Brain microvascular endothelial cell (primary cell): ENCODE results near the gene C10orf105.

Experiments
- DNase-seq: peaks from one replicate; pipeline ENCODE4 v3.0.0-alpha.2; 2020
- H3K27ac ChIP-seq: fragments of 250-450 bp; sonication (Bioruptor Pico); 2 replicates; pipeline ENCODE4 v1.5.1; 2020; ENCODE audit warnings: mild to moderate bottlenecking, moderate library complexity
- H3K27me3 ChIP-seq: fragments of 250-450 bp; sonication (Bioruptor Pico); replicated peaks from 2 replicates; pipeline ENCODE4 v1.5.1; 2020; ENCODE audit warnings: mild to moderate bottlenecking
- H3K36me3 ChIP-seq: fragments of 250-450 bp; sonication (Bioruptor Pico); replicated peaks from 2 replicates; pipeline ENCODE4 v1.5.1; 2020; ENCODE audit warnings: mild to moderate bottlenecking
- H3K4me3 ChIP-seq: 2 replicates; pipeline ENCODE4 v1.5.1; 2011; ENCODE audit warnings: low read depth, mild to moderate bottlenecking, control low read depth, low read length, moderate library complexity
- CTCF ChIP-seq: IDR thresholded peaks from 2 replicates; pipeline ENCODE4 v1.5.1; 2011; ENCODE audit warnings: low read depth, mild to moderate bottlenecking, moderate library complexity, low read length, control low read depth, inconsistent platforms; ENCODE audit errors: missing control alignments
- in situ Hi-C: cut with HindIII; loops from 2 replicates; pipeline ENCODE4 v1.10.0; 2017; ENCODE audit warnings: low sequenced_read_pairs, low pct_ligation_motif_present

C10orf105 gene

GRCh38 chr10:71756311-71757191 is 37.0 kb upstream of the C10orf105 start:
- no peak overlapping the region for H3K4me3 ChIP-seq
- no peak for DNase-seq
- peaks cover 4% of the 10 kb centered on the region for H3K36me3 ChIP-seq
- H3K27ac ChIP-seq, result no peak overlapping the region
- in situ Hi-C loops, result no loop called here
- no peaks in the 10 kb centered on the region for H3K27me3 ChIP-seq
- TF ChIP-seq CTCF, result no peak

GRCh38 chr10:71755179-71755879 is 35.8 kb upstream of the C10orf105 start:
- no peaks in the 10 kb centered on the region for H3K36me3 ChIP-seq
- in situ Hi-C loops, result no loop called here
- H3K27me3 ChIP-seq, result no peaks in the 10 kb centered on the region
- no peak overlapping the region for H3K4me3 ChIP-seq
- H3K27ac ChIP-seq, result no peak overlapping the region
- no peak for DNase-seq
- no peak for TF ChIP-seq CTCF

GRCh38 chr10:71754562-71754961 is 35.0 kb upstream of the C10orf105 start:
- in situ Hi-C loops, result no loop called here
- H3K4me3 ChIP-seq, result no peak overlapping the region
- no peaks in the 10 kb centered on the region for H3K36me3 ChIP-seq
- no peak for TF ChIP-seq CTCF
- no peak for DNase-seq
- H3K27me3 ChIP-seq, result no peaks in the 10 kb centered on the region
- H3K27ac ChIP-seq, result no peak overlapping the region

GRCh38 chr10:71753960-71754505 is 34.5 kb upstream of the C10orf105 start:
- H3K36me3 ChIP-seq, result no peaks in the 10 kb centered on the region
- in situ Hi-C loops, result no loop called here
- H3K4me3 ChIP-seq, result no peak overlapping the region
- no peaks in the 10 kb centered on the region for H3K27me3 ChIP-seq
- TF ChIP-seq CTCF, result no peak
- no peak overlapping the region for H3K27ac ChIP-seq
- no peak for DNase-seq

- in situ Hi-C loops, result no loop called here
- TF ChIP-seq CTCF, result no peak
- H3K4me3 ChIP-seq, result no peak overlapping the region
- H3K27ac ChIP-seq, result no peak overlapping the region
- H3K36me3 ChIP-seq, result no peaks in the 10 kb centered on the region
- no peaks in the 10 kb centered on the region for H3K27me3 ChIP-seq
- no peak for DNase-seq
Observed at GRCh38 chr10:71753091-71753959, 33.7 kb upstream of the C10orf105 start.
